Loucy (cell line): ENCODE data around the gene SPACA1.

Experiments used
- H2AFZ ChIP-seq: fragments of 200-600 bp; sonication (generic); 2 replicates; pipeline ENCODE4 v1.6.0; 2016; ENCODE audit warnings: antibody characterized with exemption, mild to moderate bottlenecking, low read length, moderate library complexity
- H3F3A ChIP-seq: fragments of 200-600 bp; 2 replicates; pipeline ENCODE4 v1.6.0; 2016; ENCODE audit warnings: antibody characterized with exemption, low read depth, mild to moderate bottlenecking
- H3K27me3 ChIP-seq: fragments of 200-600 bp; sonication (generic); 2 replicates; pipeline ENCODE4 v1.6.1; 2014; ENCODE audit warnings: low read length, mild to moderate bottlenecking; ENCODE audit not compliant: insufficient read depth, poor library complexity, severe bottlenecking
- H3K36me3 ChIP-seq: fragments of 200-600 bp; sonication (generic); 2 replicates; pipeline ENCODE4 v1.6.1; 2016; ENCODE audit warnings: low read length; ENCODE audit not compliant: insufficient read depth
- H3K4me1 ChIP-seq: fragments of 200-600 bp; sonication (generic); 2 replicates; pipeline ENCODE4 v1.5.1; 2014; ENCODE audit warnings: low read length, mild to moderate bottlenecking; ENCODE audit not compliant: insufficient read depth, poor library complexity, severe bottlenecking
- H3K4me2 ChIP-seq: fragments of 200-600 bp; sonication (generic); 2 replicates; pipeline ENCODE4 v1.6.0; 2014; ENCODE audit warnings: antibody characterized with exemption, low read length, low read depth, mild to moderate bottlenecking; ENCODE audit not compliant: poor library complexity, severe bottlenecking
- H3K4me3 ChIP-seq: fragments of 200-600 bp; sonication (generic); 2 replicates; pipeline ENCODE4 v1.5.1; 2014; ENCODE audit warnings: low read length, mild to moderate bottlenecking, mixed read lengths; ENCODE audit not compliant: poor library complexity, severe bottlenecking
- H3K79me2 ChIP-seq: fragments of 200-600 bp; sonication (generic); 2 replicates; pipeline ENCODE4 v1.6.1; 2014; ENCODE audit warnings: low read length; ENCODE audit not compliant: insufficient read depth
- H3K9ac ChIP-seq: fragments of 200-600 bp; sonication (generic); 2 replicates; pipeline ENCODE4 v1.6.0; 2014; ENCODE audit warnings: mild to moderate bottlenecking, low read depth, low read length, moderate library complexity; ENCODE audit not compliant: poor library complexity, severe bottlenecking
- H3K9me2 ChIP-seq: fragments of 200-600 bp; sonication (generic); replicated peaks from 2 replicates; pipeline ENCODE4 v1.6.1; 2016; ENCODE audit warnings: low read depth, low read length, mixed read lengths
- H3K9me3 ChIP-seq: fragments of 200-600 bp; sonication (generic); 2 replicates; pipeline ENCODE4 v1.6.1; 2014; ENCODE audit warnings: mild to moderate bottlenecking, antibody characterized with exemption, low read length, low read depth; ENCODE audit not compliant: insufficient read depth
- H4K20me1 ChIP-seq: fragments of 200-600 bp; sonication (generic); 2 replicates; pipeline ENCODE4 v1.6.0; 2014; ENCODE audit warnings: antibody characterized with exemption, low read length, mild to moderate bottlenecking; ENCODE audit not compliant: insufficient read depth, poor library complexity, severe bottlenecking
- CTCF ChIP-seq: fragments of 200-600 bp; sonication (generic); conservative IDR thresholded peaks from 2 replicates; pipeline ENCODE4 v1.5.1; 2014; ENCODE audit warnings: mild to moderate bottlenecking, antibody characterized with exemption, low read length
- EZH2phosphoT487 ChIP-seq: fragments of 200-600 bp; IDR thresholded peaks from 2 replicates; pipeline ENCODE4 v1.6.1; 2018; ENCODE audit warnings: antibody characterized with exemption, mild to moderate bottlenecking, moderate library complexity, borderline replicate concordance

Gene SPACA1

GRCh38 chr6:88020439-88020838, 27.2 kb upstream of the SPACA1 start:
- Histone ChIP-seq H3K36me3 (no peaks in the 10 kb centered on the region), H3K4me1 (no peaks in the 10 kb centered on the region), H3K9me2 (no peaks in the 10 kb centered on the region), H3K4me2 (no peak overlapping the region), H3K9me3 (no peaks in the 10 kb centered on the region), H3K4me3 (no peak overlapping the region), H3K27me3 (no peaks in the 10 kb centered on the region), H3K9ac (no peak overlapping the region), H4K20me1 (no peaks in the 10 kb centered on the region), H3K79me2 (no peaks in the 10 kb centered on the region), H2AFZ (no peak overlapping the region), H3F3A (no peaks in the 10 kb centered on the region)
- TF ChIP-seq CTCF (no peak), EZH2phosphoT487 (no peak)

- TF ChIP-seq CTCF (no peak), EZH2phosphoT487 (no peak)
- Histone ChIP-seq H3K9me2 (no peaks in the 10 kb centered on the region), H3K27me3 (no peaks in the 10 kb centered on the region), H3K36me3 (no peaks in the 10 kb centered on the region), H3K4me2 (no peak overlapping the region), H3K9me3 (no peaks in the 10 kb centered on the region), H3F3A (no peaks in the 10 kb centered on the region), H3K4me3 (no peak overlapping the region), H4K20me1 (no peaks in the 10 kb centered on the region), H3K79me2 (no peaks in the 10 kb centered on the region), H3K9ac (no peak overlapping the region), H3K4me1 (no peaks in the 10 kb centered on the region), H2AFZ (no peak overlapping the region)
Observed at GRCh38 chr6:88024696-88025095, 22.9 kb upstream of the SPACA1 start.

GRCh38 chr6:88031550-88031949, 16.1 kb upstream of the SPACA1 start:
- H3F3A ChIP-seq = no peaks in the 10 kb centered on the region
- H3K9ac ChIP-seq = no peak overlapping the region
- no peaks in the 10 kb centered on the region for H3K36me3 ChIP-seq
- H3K4me1 ChIP-seq = no peaks in the 10 kb centered on the region
- no peak for TF ChIP-seq CTCF
- no peak for TF ChIP-seq EZH2phosphoT487
- no peaks in the 10 kb centered on the region for H3K9me2 ChIP-seq
- H3K4me3 ChIP-seq = no peak overlapping the region
- H3K4me2 ChIP-seq = no peak overlapping the region
- no peaks in the 10 kb centered on the region for H4K20me1 ChIP-seq
- H3K9me3 ChIP-seq = peaks cover 9% of the 10 kb centered on the region; the same call in 1 of the 2 replicates
- H2AFZ ChIP-seq = no peak overlapping the region
- no peaks in the 10 kb centered on the region for H3K79me2 ChIP-seq
- H3K27me3 ChIP-seq = no peaks in the 10 kb centered on the region
